Stimulated activated CD8-positive, alpha-beta memory T cell treated with anti-CD3 and anti-CD28 coated beads, Interleukin-12 subunit alpha, Interleukin-12 subunit beta, amount 100 ng/mL, for 4 hours (primary cell): ENCODE measurements around the gene KCNJ5.

ENCODE experiments used
- DNase-seq: peaks from one replicate; pipeline ENCODE4 v3.0.0-alpha.2; 2020; ENCODE audit warnings: low read depth

Gene KCNJ5

GRCh38 chr11:128895526-128895925, 4.4 kb downstream of the KCNJ5 start:
- no peak for DNase-seq

GRCh38 chr11:128896356-128896755, 5.2 kb downstream of the KCNJ5 start:
- DNase-seq, result no peak

DNA sequence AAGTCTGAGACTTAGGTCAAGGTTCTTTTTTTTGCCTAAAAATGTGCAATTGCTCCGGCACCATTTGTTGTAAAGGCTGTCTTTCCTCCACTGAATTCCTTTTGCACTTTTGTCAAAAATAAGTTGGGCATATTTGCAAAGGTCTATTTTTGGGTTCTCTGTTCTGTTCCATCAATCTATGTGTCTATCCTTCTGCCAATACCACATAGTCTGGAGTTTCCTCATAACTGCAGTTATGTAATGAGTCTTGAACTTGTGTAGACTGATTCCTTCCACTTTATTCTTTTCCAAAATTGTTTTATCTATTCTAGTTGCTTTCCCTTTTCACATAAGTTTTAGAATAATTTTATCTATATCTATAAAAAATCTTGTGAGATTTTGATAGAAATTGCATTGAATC, 6.7 kb downstream of the KCNJ5 start:
- no peak for DNase-seq

GRCh38 chr11:128898580-128899344, 7.6 kb downstream of the KCNJ5 start:
- no peak for DNase-seq

GRCh38 chr11:128900468-128900867, 9.3 kb downstream of the KCNJ5 start:
- no peak for DNase-seq

DNA sequence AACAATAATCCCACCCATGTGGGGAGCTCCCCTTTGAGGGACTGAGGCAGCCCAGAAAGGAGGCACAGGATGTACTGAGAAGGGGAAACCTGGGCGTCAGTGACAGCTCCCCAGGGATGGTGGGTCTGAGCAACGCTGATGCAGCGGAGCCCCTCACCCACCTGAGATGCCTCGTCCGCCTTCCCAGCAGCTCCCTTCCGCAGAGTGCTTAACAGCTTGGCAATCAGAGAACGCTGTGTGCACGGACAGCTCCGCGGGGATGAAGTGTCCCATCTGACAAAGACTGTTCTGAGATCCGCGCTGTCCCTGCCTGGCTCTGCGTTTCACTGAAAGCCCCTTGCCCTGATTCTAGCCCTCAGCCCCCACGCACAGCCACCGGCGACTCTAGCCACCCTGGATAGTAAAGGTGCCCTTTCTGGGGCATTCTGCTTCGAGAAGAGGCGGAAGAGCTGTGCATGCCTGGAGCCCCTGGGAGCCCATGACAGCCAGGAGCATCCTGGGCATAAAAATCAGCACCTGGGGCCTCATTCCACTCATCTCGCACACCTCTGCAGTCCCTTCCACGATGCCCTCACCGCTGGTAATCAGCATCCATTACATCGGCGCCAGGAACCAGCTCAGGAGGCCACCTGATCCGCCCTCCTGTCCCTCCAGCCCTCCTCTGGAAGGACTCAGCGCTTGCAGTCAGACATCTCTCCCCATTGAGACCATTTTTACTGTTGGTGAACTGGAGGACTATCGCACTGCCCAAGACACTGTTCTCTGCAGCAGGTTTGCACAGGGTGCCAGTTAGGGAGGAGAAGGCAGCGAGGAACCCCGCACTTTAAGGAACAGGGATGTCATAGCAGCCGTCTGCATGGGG, 10.7 kb downstream of the KCNJ5 start:
- DNase-seq, result no peak

- DNase-seq, result no peak
These were observed 11.4 kb downstream of the KCNJ5 start for GRCh38 chr11:128902515-128903066.

GRCh38 chr11:128903248-128904061, 12.3 kb downstream of the KCNJ5 start:
- DNase-seq, result no peak

DNA sequence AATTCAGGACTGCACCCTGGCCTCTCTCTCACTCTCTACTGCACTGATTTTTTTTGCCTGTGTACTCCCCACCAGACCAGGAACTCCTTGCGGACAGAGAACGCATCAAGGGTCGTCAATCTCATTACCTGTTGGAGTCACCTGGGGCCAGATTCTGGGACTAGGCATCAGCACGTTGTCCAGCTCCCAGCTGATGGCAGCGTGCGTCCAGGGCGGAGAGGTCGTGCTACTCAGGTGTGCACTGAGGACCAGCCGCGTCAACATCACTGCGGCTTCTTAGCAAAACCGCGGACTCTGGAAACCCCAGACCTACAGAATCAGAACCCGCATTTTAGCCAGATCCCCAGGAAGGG, 13.1 kb downstream of the KCNJ5 start:
- no peak for DNase-seq

- DNase-seq, result no peak
These were observed 13.6 kb downstream of the KCNJ5 start for GRCh38 chr11:128904656-128905344.

- no peak for DNase-seq
These were observed 14.4 kb downstream of the KCNJ5 start for GRCh38 chr11:128905345-128906184.

DNA sequence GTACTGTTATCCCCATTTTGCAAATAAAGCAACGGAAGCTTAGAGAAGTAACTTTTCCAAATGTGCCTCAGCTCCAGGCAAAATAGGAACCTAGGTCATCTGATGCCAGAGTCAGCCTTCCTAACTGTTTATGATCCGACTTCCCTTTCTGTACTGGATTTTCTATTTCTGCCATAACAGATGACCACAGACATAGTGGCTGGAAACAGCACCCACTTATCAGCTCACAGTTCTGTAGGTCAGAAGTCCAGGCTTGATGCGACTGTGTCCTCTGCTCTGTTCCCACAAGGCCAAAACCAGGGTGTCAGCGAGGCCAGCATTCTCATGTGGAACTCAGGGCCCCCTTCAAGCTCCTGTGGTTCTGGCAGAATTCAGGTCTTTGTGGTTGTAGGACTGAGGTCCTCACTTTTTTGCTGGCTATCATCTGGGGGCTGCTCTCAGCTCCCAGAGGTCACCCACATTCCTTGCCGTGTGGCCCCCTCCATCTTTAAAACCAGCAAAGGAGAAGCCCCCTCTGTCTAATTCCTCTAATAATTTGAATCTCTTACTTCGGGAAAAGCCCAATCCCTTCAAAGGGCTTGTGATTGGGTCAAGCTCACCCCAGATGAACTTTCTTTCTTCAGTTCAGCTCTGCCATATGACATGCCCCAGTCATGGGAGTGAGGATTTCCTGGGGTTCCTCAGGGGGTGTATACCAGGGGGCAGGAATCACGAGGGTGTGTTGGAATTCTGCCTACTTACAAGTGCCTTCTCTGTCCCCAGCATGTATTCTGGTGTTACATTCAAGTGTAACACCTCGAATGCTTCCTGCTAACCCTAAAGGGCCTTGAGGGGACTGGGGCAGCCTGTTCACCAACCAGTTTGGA, 15.3 kb downstream of the KCNJ5 start:
- no peak for DNase-seq

- no peak for DNase-seq
These were observed 16.4 kb downstream of the KCNJ5 start for GRCh38 chr11:128907585-128907984.

DNA sequence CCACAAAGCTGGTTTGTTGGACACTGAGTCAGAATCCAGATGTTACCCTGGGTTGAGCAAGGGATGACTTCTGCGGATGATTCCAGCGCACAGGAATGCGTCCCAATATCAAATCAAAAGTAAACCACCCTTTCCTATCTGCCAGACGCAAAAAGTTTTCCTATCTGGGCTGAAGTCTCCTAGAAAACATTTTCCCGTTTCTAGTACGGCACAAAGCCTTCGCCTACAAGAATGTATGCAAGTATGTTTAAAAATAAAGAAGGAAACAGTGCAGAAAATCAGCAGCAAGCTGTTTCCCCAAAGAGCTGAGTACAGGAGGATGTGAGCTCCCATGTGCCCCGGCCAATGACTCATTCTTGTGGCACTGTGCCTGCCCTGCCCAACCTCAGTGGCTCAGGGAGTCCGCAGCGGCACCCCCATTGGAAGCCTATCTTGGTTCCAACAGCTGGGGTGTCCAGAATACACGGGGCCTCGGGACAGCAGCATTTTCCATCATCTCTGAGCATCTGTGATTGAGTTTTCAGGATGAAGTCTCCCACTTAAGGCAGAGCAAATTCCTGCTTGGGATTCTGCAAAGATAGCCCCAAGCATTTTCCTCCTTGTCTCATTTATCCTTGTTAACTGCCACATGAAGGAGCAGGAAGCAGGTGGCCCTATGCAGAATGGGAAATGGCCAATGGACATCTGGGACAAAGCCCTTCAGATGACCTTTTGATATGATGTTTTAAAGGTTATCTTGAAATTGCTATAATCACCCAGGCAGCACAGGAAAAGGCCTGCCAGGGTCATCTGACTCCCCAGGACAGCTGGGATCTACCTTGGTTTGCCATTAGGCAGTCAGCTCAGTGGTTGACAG, 17.5 kb downstream of the KCNJ5 start:
- DNase-seq, result no peak

- DNase-seq, result no peak
These were observed 18.4 kb downstream of the KCNJ5 start for GRCh38 chr11:128909438-128910125.

- DNase-seq, result no peak
These were observed 19.4 kb downstream of the KCNJ5 start for GRCh38 chr11:128910576-128910975.

GRCh38 chr11:128911239-128911638, 20.1 kb downstream of the KCNJ5 start:
- no peak for DNase-seq

DNA sequence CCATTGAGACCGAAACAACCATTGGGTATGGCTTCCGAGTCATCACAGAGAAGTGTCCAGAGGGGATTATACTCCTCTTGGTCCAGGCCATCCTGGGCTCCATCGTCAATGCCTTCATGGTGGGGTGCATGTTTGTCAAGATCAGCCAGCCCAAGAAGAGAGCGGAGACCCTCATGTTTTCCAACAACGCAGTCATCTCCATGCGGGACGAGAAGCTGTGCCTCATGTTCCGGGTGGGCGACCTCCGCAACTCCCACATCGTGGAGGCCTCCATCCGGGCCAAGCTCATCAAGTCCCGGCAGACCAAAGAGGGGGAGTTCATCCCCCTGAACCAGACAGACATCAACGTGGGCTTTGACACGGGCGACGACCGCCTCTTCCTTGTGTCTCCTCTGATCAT, 20.5 kb downstream of the KCNJ5 start:
- DNase-seq, result no peak
